GM18858 (cell line): ENCODE data around the gene FSIP1.
A peak's percentile ranks its signal among the peaks of the same experiment; 100 is the strongest.

ENCODE experiments used
- ATAC-seq: cut with Tn5 transposase; IDR thresholded peaks from one replicate; pipeline ENCODE4 v1.9.1; 2021; ENCODE audit not compliant: unreplicated experiment

The FSIP1 gene

GRCh38 chr15:39625451-39625850, 157.2 kb downstream of the FSIP1 start:
- ATAC-seq, result no peak

- no peak for ATAC-seq
Observed at GRCh38 chr15:39624806-39625205, 157.8 kb downstream of the FSIP1 start.

DNA sequence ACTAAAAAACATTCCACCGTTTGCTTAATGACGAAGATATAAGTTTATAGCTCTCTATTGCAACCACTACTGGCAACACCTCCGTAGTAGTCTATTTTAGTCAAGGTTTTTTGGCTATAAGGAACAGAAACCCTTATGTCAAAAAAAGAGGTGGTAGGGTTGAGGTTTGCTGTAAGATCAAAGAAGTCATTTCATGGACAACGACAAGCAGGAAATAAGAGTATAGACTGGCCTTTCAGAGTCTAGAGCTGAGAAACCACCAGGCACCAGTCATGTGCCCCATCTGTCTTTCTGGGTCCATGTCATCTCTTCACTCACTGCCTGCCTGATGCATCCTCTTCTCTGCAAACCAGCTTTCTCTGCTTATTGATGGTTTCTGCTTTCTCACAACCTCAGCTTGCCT, 159.1 kb downstream of the FSIP1 start:
- ATAC-seq, result peak; percentile 93

- no peak for ATAC-seq
Observed at GRCh38 chr15:39622660-39623516, 159.8 kb downstream of the FSIP1 start.

DNA sequence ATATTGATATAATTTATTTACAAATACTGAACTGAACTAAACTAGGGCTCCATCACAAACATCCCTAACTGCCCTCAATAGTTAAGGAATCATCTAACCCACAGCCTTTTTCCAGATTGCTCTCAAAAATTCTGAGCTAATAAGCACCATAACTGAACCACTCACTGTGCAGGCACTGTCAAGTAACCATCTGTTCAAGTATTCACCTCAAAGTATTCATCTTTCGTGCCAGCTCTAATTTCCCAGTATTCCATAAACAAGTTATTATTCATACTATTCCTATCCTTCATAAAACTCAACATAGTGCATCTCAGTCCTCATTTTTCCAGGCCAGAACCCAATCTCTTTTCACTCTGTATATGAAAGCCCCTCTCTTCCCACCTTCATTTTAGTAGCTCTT, 160.7 kb downstream of the FSIP1 start:
- ATAC-seq, result no peak

DNA sequence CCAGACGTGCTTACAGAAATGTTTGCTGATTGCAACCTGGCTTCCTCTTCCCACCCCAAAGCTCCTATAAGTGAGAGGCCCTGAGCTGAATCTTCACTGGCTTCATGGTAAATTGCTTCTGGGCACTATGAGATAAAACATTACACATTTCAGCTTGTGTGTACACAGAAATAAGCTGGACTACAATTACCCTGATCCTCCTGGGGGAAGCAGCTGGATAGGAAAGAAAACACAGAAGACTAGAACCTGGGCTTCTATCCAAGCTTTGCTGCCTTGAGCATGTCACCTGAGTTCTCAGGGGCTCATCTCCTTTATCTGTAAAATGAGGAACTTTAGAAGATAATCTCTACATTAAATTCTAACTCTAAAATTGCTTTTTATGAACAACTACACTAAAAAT, 161.4 kb downstream of the FSIP1 start:
- ATAC-seq, result no peak

GRCh38 chr15:39618063-39618823, 164.4 kb downstream of the FSIP1 start:
- no peak for ATAC-seq

DNA sequence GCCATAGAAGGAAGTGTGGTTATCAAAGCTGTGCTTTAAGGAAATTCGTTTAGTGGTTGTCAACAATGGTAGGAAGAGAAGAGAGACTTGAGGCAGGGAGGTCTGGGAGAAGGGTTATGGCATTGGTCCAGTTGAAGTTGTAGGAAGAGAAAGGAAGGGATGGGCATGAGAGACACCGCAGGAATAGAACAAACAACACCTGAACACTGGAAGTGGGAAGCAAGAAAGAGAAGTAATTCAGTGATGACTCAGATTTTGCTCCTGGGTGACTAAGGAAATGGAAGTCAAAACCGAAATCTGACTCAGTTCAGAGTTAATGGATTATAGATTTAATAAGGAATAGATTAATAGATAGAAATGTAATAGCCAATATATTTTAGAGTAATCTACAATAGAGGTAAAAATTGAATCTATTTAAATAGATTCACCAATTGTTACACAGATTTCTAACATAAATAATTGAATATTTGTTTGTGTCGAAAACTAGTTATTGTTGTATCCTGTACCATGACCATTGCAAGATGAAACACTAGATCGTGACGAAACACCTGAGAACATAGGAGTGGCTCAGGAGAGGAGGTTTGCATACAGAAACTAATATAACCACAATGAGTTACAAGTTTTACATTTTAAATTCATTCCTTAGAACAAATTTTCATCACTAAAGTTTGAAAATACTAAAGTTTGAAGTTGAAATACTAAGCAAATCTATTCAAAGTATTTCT, 165.7 kb downstream of the FSIP1 start:
- ATAC-seq, result no peak

- no peak for ATAC-seq
Observed at GRCh38 chr15:39613861-39614260, 168.8 kb downstream of the FSIP1 start.

GRCh38 chr15:39613271-39613670, 169.4 kb downstream of the FSIP1 start:
- ATAC-seq, result no peak

GRCh38 chr15:39610665-39611064, 172.0 kb downstream of the FSIP1 start:
- ATAC-seq, result no peak

DNA sequence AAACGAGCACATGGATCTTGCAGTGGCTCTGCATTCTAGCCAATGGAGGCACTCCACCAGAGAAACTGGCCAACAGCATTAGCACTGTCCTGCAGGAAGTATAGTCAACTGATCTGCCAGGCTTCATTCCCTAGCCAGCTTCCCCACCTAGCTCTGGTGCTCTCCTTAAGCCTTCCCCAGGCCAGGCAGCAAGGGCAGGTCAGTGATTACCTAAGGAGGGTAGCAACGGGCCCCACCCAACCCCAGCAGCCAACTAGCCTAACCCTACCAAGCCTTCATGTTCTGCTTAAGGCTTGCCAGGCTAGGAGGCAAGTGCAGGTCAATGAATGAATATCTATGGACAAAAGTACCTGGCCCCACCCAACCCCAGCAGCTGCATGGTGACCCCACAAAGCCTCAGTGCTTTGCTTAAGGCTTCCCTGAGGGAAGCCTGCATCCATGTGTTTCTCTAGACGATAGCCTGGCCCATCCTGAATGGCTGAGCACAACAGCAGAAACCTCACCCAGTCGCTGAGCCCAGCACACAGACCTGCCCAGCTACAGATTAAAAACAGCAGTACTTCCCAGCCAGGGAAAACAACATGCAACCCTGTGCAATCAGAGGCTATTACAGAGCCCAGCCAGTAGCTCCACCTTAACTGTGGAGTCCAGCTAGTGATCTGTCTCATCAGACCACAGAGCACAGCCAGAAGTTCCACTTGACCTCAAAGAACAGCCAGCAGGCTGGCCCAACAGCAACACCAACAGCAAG, 173.3 kb downstream of the FSIP1 start:
- ATAC-seq, result no peak

- no peak for ATAC-seq
Observed at GRCh38 chr15:39608185-39609139, 174.2 kb downstream of the FSIP1 start.

GRCh38 chr15:39605146-39605545, 177.5 kb downstream of the FSIP1 start:
- ATAC-seq, result no peak

- ATAC-seq, result no peak
Observed at GRCh38 chr15:39602143-39602542, 180.5 kb downstream of the FSIP1 start.

DNA sequence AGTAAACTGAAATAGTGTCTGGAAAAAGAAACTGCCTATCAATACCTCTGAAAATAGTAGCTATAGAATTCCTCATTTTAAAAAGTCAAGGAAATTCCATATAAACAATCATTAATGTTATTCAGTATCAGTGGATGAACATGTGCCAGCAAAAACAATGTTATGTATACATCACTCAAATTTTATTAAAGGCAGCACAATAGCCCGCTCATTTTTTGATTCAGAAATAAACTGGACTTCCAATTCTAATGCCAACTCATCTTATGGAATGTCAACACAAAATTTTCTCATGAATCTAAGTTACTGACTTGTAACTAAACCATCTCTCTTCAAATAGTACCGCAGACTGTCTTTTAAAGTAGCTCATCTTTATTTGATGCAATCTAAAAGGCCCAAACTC, 182.8 kb downstream of the FSIP1 start:
- ATAC-seq, result no peak

DNA sequence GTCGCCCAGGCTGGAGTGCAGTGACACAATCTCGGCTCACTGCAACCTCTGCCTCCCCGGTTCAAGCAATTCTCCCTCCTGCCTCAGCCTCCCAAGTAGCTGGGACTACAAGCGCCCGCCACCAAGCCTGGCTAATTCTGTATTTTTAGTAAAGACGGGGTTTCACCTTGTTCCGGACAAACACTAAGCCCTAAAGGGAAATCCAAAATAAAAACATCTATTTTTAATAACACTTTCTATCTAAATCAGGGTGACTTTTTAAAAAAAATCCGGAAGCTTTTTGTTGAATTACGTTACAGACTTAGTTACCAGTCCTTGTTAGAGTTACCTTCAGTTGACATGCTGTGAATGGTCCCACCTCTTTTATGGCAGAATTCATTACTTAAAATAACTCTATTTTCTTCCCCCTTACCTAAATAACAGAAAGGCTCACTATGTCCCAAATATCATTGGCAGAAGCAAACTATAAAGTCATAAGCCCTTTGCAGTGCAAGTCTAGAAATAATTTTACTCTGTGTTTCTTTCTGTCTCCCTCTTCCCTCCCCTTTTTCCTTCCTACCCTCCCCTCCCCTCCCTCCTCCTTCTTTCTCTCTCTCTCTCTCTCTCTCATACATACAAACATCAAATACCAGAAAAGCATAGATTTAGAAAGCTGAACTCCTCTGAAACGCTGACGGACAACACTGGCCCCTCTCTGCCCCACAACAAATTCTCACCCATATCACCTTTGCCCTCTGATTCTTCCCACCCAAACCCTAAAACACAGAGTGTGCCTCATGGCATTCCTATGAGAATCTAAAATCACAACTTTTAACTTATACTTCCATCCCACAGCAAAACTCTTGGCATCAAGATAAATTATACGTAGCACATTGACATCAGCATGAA, 183.4 kb downstream of the FSIP1 start:
- no peak for ATAC-seq

DNA sequence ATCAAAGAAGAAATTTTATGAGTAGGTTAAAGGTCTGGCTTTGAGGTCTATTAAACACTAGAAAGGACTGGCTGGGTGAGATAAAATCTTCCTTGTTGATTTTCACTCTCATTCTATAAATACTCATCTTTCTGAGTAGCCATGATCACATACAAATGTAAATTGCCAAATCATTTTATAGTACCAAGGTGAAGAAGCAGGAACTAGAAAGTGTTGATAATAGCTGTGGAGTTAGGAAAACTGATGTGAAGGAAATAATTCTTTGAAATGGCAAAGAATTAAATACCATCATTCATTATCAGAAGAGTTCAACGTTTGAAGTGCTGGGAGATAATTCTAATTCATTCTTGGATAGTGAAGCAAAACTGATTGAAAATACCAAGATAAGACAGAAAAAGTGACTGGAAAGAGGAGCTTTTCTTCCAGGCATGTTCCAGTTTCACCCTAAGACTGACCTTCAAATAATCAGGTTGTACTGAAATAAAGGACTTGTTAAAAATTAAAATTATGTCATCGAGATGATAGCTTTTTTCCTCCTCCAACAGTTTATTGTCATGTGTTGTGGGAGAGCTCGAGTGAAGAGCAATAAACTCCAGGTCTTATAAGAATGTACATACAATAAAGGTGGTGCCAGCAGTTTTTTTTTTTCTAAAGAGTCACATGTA, 184.3 kb downstream of the FSIP1 start:
- ATAC-seq, result no peak
